Effector memory CD4-positive, alpha-beta T cell (primary cell): ENCODE data around the gene SPACA6.

Source experiments
- DNase-seq, 3 donors: peaks; one replicate each; pipeline ENCODE4 v3.0.0-alpha.2; 2020
- H3K27ac ChIP-seq: 2 replicates; pipeline ENCODE4 v1.7.0; 2013; ENCODE audit warnings: mild to moderate bottlenecking, low read length, moderate library complexity; ENCODE audit not compliant: insufficient read depth, poor library complexity, severe bottlenecking
- H3K27me3 ChIP-seq: replicated peaks from 2 replicates; pipeline ENCODE4 v1.7.0; 2013; ENCODE audit warnings: mild to moderate bottlenecking, low read length; ENCODE audit not compliant: insufficient read depth, control insufficient read depth, poor library complexity, severe bottlenecking
- H3K36me3 ChIP-seq: 2 replicates; pipeline ENCODE4 v1.7.0; 2013; ENCODE audit warnings: mild to moderate bottlenecking, low read length, moderate library complexity; ENCODE audit not compliant: control insufficient read depth, insufficient read depth
- H3K4me1 ChIP-seq: 2 replicates; pipeline ENCODE4 v1.7.0; 2013; ENCODE audit warnings: low read length, mild to moderate bottlenecking; ENCODE audit not compliant: control insufficient read depth, insufficient read depth, poor library complexity, severe bottlenecking
- H3K4me3 ChIP-seq: 2 replicates; pipeline ENCODE4 v1.7.0; 2013; ENCODE audit warnings: low read length, low read depth, mild to moderate bottlenecking; ENCODE audit not compliant: insufficient read depth, poor library complexity, severe bottlenecking
- H3K9me3 ChIP-seq: 2 replicates; pipeline ENCODE4 v1.7.0; 2013; ENCODE audit warnings: mild to moderate bottlenecking, low read length, moderate library complexity; ENCODE audit not compliant: control insufficient read depth

SPACA6 gene

GRCh38 chr19:51688671-51689571 is 4.2 kb upstream of the SPACA6 start:
- H3K9me3 ChIP-seq = no peaks in the 10 kb centered on the region
- H3K36me3 ChIP-seq = no peaks in the 10 kb centered on the region
- peaks cover 27% of the 10 kb centered on the region for H3K4me1 ChIP-seq
- H3K27me3 ChIP-seq = no peaks in the 10 kb centered on the region
- no peak for DNase-seq
- H3K4me3 ChIP-seq = peak overlapping the region; percentile 74
- no peak overlapping the region for H3K27ac ChIP-seq

- H3K4me1 ChIP-seq = peaks cover 27% of the 10 kb centered on the region
- H3K36me3 ChIP-seq = no peaks in the 10 kb centered on the region
- peak overlapping the region; percentile 94 for H3K27ac ChIP-seq
- no peaks in the 10 kb centered on the region for H3K27me3 ChIP-seq
- H3K4me3 ChIP-seq = peak overlapping the region; percentile 74
- DNase-seq = no peak
- H3K9me3 ChIP-seq = no peaks in the 10 kb centered on the region
These were observed 3.2 kb upstream of the SPACA6 start for GRCh38 chr19:51689751-51690453.

DNA sequence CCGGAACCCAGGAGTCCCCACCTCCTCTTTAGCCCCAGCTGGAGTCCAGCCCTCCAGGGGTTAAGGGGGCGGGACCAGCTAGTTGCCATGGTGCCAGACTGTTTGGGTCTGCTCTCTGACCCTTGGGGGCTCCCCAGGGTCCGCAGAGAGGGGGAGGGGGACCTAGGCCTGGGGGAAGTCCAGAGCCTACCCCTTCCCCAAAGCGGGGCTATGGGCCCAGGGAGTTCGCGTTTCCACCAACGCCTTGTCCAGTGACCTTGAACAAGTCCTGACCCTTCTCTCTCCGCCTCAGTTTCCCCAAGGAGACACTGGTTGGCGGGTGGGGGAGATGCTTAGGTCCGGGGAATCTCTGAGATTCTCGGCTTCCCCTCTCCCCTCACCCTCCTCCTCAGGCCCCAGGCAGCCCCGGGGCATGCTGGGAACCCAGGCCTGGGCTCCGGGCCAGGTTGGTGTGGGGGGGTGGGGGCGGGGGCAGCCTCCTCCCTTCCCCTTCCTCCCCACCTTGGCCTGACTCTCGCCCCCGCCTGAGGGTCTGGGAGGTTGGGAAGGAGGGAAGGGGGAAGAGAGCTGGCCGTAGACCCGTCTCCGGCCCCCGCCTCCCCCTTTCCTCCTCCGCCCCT is 2.6 kb upstream of the SPACA6 start:
- H3K27me3 ChIP-seq = no peaks in the 10 kb centered on the region
- H3K36me3 ChIP-seq = no peaks in the 10 kb centered on the region
- H3K4me3 ChIP-seq = peak overlapping the region; percentile 74
- DNase-seq = peak; percentile 67 to 70 (median 67)
- no peaks in the 10 kb centered on the region for H3K9me3 ChIP-seq
- H3K27ac ChIP-seq = peak overlapping the region; percentile 94
- peaks cover 27% of the 10 kb centered on the region for H3K4me1 ChIP-seq

GRCh38 chr19:51691074-51691583 is 2.0 kb upstream of the SPACA6 start:
- no peaks in the 10 kb centered on the region for H3K36me3 ChIP-seq
- peak overlapping the region; percentile 94 for H3K27ac ChIP-seq
- no peaks in the 10 kb centered on the region for H3K9me3 ChIP-seq
- peaks cover 27% of the 10 kb centered on the region for H3K4me1 ChIP-seq
- DNase-seq = no peak
- no peaks in the 10 kb centered on the region for H3K27me3 ChIP-seq
- H3K4me3 ChIP-seq = peak overlapping the region; percentile 74

DNA sequence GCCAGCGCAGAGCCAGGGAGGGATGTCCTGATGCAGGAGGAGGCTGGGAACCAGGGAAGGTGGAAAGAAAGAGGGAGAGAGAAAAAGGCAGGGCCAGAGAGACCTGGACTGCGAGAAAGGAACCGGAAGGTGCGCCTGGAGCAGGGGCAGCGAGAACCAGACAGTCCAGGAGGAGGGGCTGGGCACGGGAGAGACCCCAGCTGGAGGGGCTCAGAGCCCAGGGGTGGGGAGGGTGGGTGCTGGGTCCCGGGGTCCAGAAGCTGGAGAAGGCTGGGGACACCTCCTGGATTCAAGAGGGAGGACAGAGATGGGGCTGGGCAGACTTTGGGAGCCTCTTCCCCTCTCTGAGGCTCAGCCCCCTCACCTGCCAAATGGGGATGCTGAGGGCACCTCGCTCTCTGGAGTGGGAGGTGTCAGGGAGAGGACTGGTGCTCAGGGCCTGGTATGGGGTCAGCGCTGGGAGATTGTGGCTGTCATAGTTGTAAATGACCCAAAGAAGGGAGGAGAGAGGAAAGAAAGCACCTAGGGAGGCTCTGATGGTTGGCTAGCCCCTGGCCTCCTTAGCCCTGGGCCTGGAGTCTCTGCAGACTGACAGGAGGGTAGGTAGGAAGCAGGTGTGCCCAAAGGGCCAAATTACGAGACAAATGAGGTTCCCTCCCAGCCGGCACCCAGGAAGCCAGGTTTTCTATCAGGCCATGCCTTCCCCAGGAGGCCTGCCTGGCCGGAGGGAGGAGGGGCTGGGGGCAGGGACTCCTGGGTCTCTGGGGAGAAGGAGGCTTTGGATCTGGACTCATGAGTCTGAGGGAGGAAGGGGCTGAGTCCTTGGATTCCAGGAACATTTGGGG is 1.3 kb upstream of the SPACA6 start:
- Histone ChIP-seq H3K27me3 (no peaks in the 10 kb centered on the region), H3K27ac (peak overlapping the region; percentile 94), H3K4me3 (no peak overlapping the region), H3K36me3 (no peaks in the 10 kb centered on the region), H3K9me3 (no peaks in the 10 kb centered on the region), H3K4me1 (peaks cover 27% of the 10 kb centered on the region)
- no peak for DNase-seq

- no peak for DNase-seq
- H3K36me3 ChIP-seq = no peaks in the 10 kb centered on the region
- no peaks in the 10 kb centered on the region for H3K27me3 ChIP-seq
- no peak overlapping the region for H3K27ac ChIP-seq
- no peaks in the 10 kb centered on the region for H3K9me3 ChIP-seq
- no peak overlapping the region for H3K4me3 ChIP-seq
- peaks cover 27% of the 10 kb centered on the region for H3K4me1 ChIP-seq
These were observed 662 bp upstream of the SPACA6 start for GRCh38 chr19:51692468-51692867.

- Histone ChIP-seq H3K27ac (no peak overlapping the region), H3K27me3 (no peaks in the 10 kb centered on the region), H3K36me3 (no peaks in the 10 kb centered on the region), H3K4me3 (no peak overlapping the region), H3K4me1 (peaks cover 20% of the 10 kb centered on the region), H3K9me3 (no peaks in the 10 kb centered on the region)
- no peak for DNase-seq
These were observed 689 bp downstream of the SPACA6 start for GRCh38 chr19:51693819-51694218.

DNA sequence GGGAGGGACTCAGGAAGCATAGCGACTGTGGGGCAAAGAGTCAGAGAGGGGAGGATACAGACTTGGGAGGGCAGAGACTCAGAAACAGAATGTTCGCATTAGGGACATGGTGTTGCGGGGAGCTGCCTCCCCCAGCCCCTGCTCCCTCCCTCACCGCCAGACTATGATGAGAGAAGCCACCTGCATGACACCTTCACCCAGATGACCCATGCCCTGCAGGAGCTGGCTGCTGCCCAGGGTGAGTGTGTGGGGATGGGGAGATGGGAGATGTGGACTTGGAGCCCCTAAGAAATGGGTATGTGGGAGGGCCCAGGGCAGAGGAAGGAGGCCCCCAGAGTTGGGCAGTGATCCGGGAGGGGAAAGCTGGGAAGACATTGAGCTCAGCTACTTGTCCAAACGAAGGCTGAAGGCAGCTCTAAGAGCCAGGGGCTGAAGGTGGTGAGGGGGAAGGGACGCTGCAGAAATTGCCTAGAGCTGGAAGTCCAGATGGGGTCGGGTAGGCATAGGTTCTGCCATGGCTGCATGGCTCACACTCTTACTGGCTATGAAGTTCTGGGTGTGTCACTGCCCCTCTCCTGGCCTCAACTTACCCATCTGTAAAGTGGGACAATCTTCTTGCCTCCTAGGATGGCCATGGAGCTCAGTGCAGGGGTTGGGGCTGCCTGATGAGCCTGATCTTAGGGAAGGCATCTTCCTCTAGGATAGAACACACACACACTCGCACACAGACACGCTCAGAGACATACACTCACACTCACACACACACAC is 1.4 kb downstream of the SPACA6 start:
- Histone ChIP-seq H3K4me1 (peaks cover 19% of the 10 kb centered on the region), H3K27me3 (no peaks in the 10 kb centered on the region), H3K36me3 (no peaks in the 10 kb centered on the region), H3K27ac (no peak overlapping the region), H3K4me3 (no peak overlapping the region), H3K9me3 (no peaks in the 10 kb centered on the region)
- DNase-seq = no peak

DNA sequence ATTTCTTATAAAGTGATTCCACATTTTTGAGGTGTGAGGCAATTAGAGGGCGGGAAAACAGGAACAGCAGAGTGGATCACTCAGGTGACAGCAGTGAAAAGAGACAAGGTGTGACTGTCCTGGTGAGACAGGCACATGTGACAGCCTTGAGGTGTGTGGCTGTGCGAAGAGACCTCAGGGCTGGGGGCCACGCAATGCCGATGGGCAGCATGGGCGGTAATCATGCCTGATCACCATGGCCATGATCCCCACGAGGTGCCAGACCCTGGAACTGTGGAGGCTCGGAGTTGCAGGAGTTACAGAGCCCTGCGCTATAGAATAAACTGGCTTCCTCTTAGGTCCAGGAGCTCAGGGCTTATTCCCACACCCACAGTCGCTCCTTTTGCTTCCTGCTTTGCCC is 2.0 kb downstream of the SPACA6 start:
- H3K4me3 ChIP-seq = no peak overlapping the region
- no peaks in the 10 kb centered on the region for H3K27me3 ChIP-seq
- no peak overlapping the region for H3K27ac ChIP-seq
- no peak for DNase-seq
- H3K36me3 ChIP-seq = no peaks in the 10 kb centered on the region
- H3K4me1 ChIP-seq = peaks cover 13% of the 10 kb centered on the region
- no peaks in the 10 kb centered on the region for H3K9me3 ChIP-seq
